T-helper 2 cell treated with Interferon-gamma antibody and Interleukin-4, amounts not matched to agents 5 μg/mL and 100 μg/mL, for 36 hours (primary cell): Measurements from ENCODE around the gene STMN3.

Experiments used
- DNase-seq: peaks from one replicate; pipeline ENCODE4 v3.0.0; 2021; ENCODE audit warnings: low spot score
- H3K27ac Mint-ChIP-seq: one replicate; pipeline ENCODE4 v1.8.0; 2021; ENCODE audit warnings: mild to moderate bottlenecking, mixed read lengths
- H3K27me3 Mint-ChIP-seq: one replicate; pipeline ENCODE4 v1.8.0; 2021; ENCODE audit warnings: low read depth, mixed read lengths
- H3K36me3 Mint-ChIP-seq: one replicate; pipeline ENCODE4 v1.8.0; 2021; ENCODE audit warnings: low read depth, mixed read lengths
- H3K4me1 Mint-ChIP-seq: one replicate; pipeline ENCODE4 v1.8.0; 2021; ENCODE audit warnings: low read depth, mixed read lengths
- H3K4me3 Mint-ChIP-seq: one replicate; pipeline ENCODE4 v1.8.0; 2022; ENCODE audit warnings: mild to moderate bottlenecking, moderate library complexity, mixed read lengths
- H3K9me3 Mint-ChIP-seq: one replicate; pipeline ENCODE4 v1.8.0; 2021; ENCODE audit warnings: mixed read lengths

STMN3 gene

GRCh38 chr20:63653041-63653973, at the start of gene STMN3:
Gene STMN3 (minus strand): TSS chr20:63653424. CDS start chr20:63653345, 79 bp downstream.
- H3K4me3 Mint-ChIP-seq, result peak within 1 kb of the TSS; percentile 77
- H3K4me1 Mint-ChIP-seq, result peaks cover 16% of the 10 kb centered on the region
- peak; percentile 81 for DNase-seq
- peak within 1 kb of the TSS; percentile 8 for H3K27ac Mint-ChIP-seq
- H3K36me3 Mint-ChIP-seq, result peaks cover 2% of the 10 kb centered on the region
- no peaks in the 10 kb centered on the region for H3K9me3 Mint-ChIP-seq
- H3K27me3 Mint-ChIP-seq, result peaks cover 17% of the 10 kb centered on the region

- no peaks in the 10 kb centered on the region for H3K9me3 Mint-ChIP-seq
- no peaks in the 10 kb centered on the region for H3K27me3 Mint-ChIP-seq
- no peak overlapping the region for H3K4me3 Mint-ChIP-seq
- H3K27ac Mint-ChIP-seq, result no peak overlapping the region
- H3K36me3 Mint-ChIP-seq, result peaks cover 24% of the 10 kb centered on the region
- DNase-seq, result no peak
- H3K4me1 Mint-ChIP-seq, result peaks cover 18% of the 10 kb centered on the region
Measured at GRCh38 chr20:63702036-63702665, 48.9 kb upstream of the STMN3 start.

GRCh38 chr20:63701329-63702035, 48.3 kb upstream of the STMN3 start:
- Mint-ChIP-seq H3K4me3 (no peak overlapping the region), H3K9me3 (no peaks in the 10 kb centered on the region), H3K36me3 (peaks cover 17% of the 10 kb centered on the region), H3K27ac (no peak overlapping the region), H3K4me1 (peaks cover 11% of the 10 kb centered on the region), H3K27me3 (no peaks in the 10 kb centered on the region)
- DNase-seq, result no peak

- no peak for DNase-seq
- no peaks in the 10 kb centered on the region for H3K27me3 Mint-ChIP-seq
- peaks cover 8% of the 10 kb centered on the region for H3K4me1 Mint-ChIP-seq
- no peak overlapping the region for H3K27ac Mint-ChIP-seq
- H3K36me3 Mint-ChIP-seq, result peaks cover 12% of the 10 kb centered on the region
- H3K4me3 Mint-ChIP-seq, result no peak overlapping the region
- H3K9me3 Mint-ChIP-seq, result no peaks in the 10 kb centered on the region
Measured at GRCh38 chr20:63701051-63701328, 47.8 kb upstream of the STMN3 start.

- H3K4me1 Mint-ChIP-seq, result peaks cover 3% of the 10 kb centered on the region
- no peaks in the 10 kb centered on the region for H3K27me3 Mint-ChIP-seq
- no peak for DNase-seq
- no peak overlapping the region for H3K4me3 Mint-ChIP-seq
- H3K27ac Mint-ChIP-seq, result no peak overlapping the region
- H3K36me3 Mint-ChIP-seq, result peaks cover 7% of the 10 kb centered on the region
- H3K9me3 Mint-ChIP-seq, result no peaks in the 10 kb centered on the region
Measured at GRCh38 chr20:63700199-63701050, 47.2 kb upstream of the STMN3 start.

GRCh38 chr20:63699466-63700198, 46.4 kb upstream of the STMN3 start:
- Mint-ChIP-seq H3K4me1 (no peaks in the 10 kb centered on the region), H3K4me3 (no peak overlapping the region), H3K9me3 (no peaks in the 10 kb centered on the region), H3K36me3 (no peaks in the 10 kb centered on the region), H3K27ac (no peak overlapping the region), H3K27me3 (no peaks in the 10 kb centered on the region)
- DNase-seq, result no peak

GRCh38 chr20:63698739-63699465, 45.7 kb upstream of the STMN3 start:
- Mint-ChIP-seq H3K4me3 (no peak overlapping the region), H3K36me3 (peaks cover 2% of the 10 kb centered on the region), H3K27ac (no peak overlapping the region), H3K27me3 (no peaks in the 10 kb centered on the region), H3K9me3 (no peaks in the 10 kb centered on the region), H3K4me1 (no peaks in the 10 kb centered on the region)
- peak; percentile 50 for DNase-seq

- DNase-seq, result no peak
- H3K27ac Mint-ChIP-seq, result no peak overlapping the region
- H3K9me3 Mint-ChIP-seq, result no peaks in the 10 kb centered on the region
- H3K4me1 Mint-ChIP-seq, result no peaks in the 10 kb centered on the region
- no peak overlapping the region for H3K4me3 Mint-ChIP-seq
- peaks cover 2% of the 10 kb centered on the region for H3K27me3 Mint-ChIP-seq
- H3K36me3 Mint-ChIP-seq, result peaks cover 5% of the 10 kb centered on the region
Measured at GRCh38 chr20:63697868-63698545, 44.8 kb upstream of the STMN3 start.

- H3K4me3 Mint-ChIP-seq, result no peak overlapping the region
- peaks cover 2% of the 10 kb centered on the region for H3K27me3 Mint-ChIP-seq
- H3K9me3 Mint-ChIP-seq, result no peaks in the 10 kb centered on the region
- no peak for DNase-seq
- H3K36me3 Mint-ChIP-seq, result peaks cover 7% of the 10 kb centered on the region
- no peaks in the 10 kb centered on the region for H3K4me1 Mint-ChIP-seq
- H3K27ac Mint-ChIP-seq, result peak overlapping the region; percentile 36
Measured at GRCh38 chr20:63697357-63697867, 44.2 kb upstream of the STMN3 start.

GRCh38 chr20:63696628-63697356, 43.6 kb upstream of the STMN3 start, which contains the start of gene TNFRSF6B:
Gene TNFRSF6B (plus strand): TSS chr20:63696652. CDS start chr20:63696768, 116 bp downstream.
- Mint-ChIP-seq H3K9me3 (no peaks in the 10 kb centered on the region), H3K27me3 (peaks cover 2% of the 10 kb centered on the region), H3K4me1 (no peaks in the 10 kb centered on the region), H3K36me3 (peaks cover 9% of the 10 kb centered on the region), H3K4me3 (no peak within 1 kb of the TSS), H3K27ac (peak within 1 kb of the TSS; percentile 36)
- DNase-seq, result no peak

GRCh38 chr20:63696306-63696627, 43.0 kb upstream of the STMN3 start:
- Mint-ChIP-seq H3K4me1 (no peaks in the 10 kb centered on the region), H3K4me3 (no peak overlapping the region), H3K9me3 (no peaks in the 10 kb centered on the region), H3K27me3 (peaks cover 2% of the 10 kb centered on the region), H3K27ac (no peak overlapping the region), H3K36me3 (peaks cover 12% of the 10 kb centered on the region)
- DNase-seq, result no peak
